Measurements from ENCODE around the gene FBXO44.

The FBXO44 gene

GRCh38 chr1:11697893-11698210 lies 43.2 kb downstream of the FBXO44 start:
- Histone ChIP-seq H3K27ac (ENCODE audit: extremely low read depth, low read depth, low read length) (no peak overlapping the region), H3K9me3 (ENCODE audit: control insufficient read depth, insufficient read depth, low read depth, low read length) (no peaks in the 10 kb centered on the region), H3K4me3 (ENCODE audit: low read depth, low read length) (no peak overlapping the region), H3K4me1 (ENCODE audit: control insufficient read depth, insufficient read depth, low read length) (no peaks in the 10 kb centered on the region), H3K36me3 (ENCODE audit: control insufficient read depth in 2 of 2, insufficient read depth in 1 of 2, low read length in 2 of 2) (no peaks in the 10 kb centered on the region)
- ChIA-PET POLR2A (interaction anchor here (0.6 to 1.4 kb wide), 2 partner anchors 9 to 108 kb away, joined by 3 to 4 read pairs; partner anchors contain the start of gene CLCN6), CTCF (interaction anchor here (1.0 kb wide), 1 partner anchor 9 kb away, joined by 3 read pairs; no protein-coding TSS in a partner anchor)
- TF ChIP-seq KLF10 (tag by site-specific recombination; IDR thresholded peaks at IDR 0.05) (no peak), ZBTB8A (tag by site-specific recombination; IDR thresholded peaks at IDR 0.05) (no peak), ZNF600 (tag by site-specific recombination; IDR thresholded peaks at IDR 0.05) (peak; percentile 32; the same call in 1 of the 2 replicates), ZFHX2 (tag by site-specific recombination; conservative IDR thresholded peaks at IDR 0.05) (peak; percentile 49), ZNF548 (tag by site-specific recombination; IDR thresholded peaks at IDR 0.05) (no peak)

- ChIA-PET POLR2A (no interaction called here), CTCF (interaction anchor here (0.8 to 1.4 kb wide), 4 partner anchors 10 to 57 kb away, joined by 3 to 10 read pairs (median 4); no protein-coding TSS in a partner anchor)
- Histone ChIP-seq H3K27ac (ENCODE audit: extremely low read depth, low read depth, low read length) (no peak overlapping the region), H3K4me3 (ENCODE audit: low read depth, low read length) (no peak overlapping the region), H3K36me3 (ENCODE audit: control insufficient read depth in 2 of 2, insufficient read depth in 1 of 2, low read length in 2 of 2) (no peaks in the 10 kb centered on the region), H3K9me3 (ENCODE audit: control insufficient read depth, insufficient read depth, low read depth, low read length) (no peaks in the 10 kb centered on the region), H3K4me1 (ENCODE audit: control insufficient read depth, insufficient read depth, low read length) (no peaks in the 10 kb centered on the region)
- TF ChIP-seq ZNF48 (tag by site-specific recombination; IDR thresholded peaks at IDR 0.05) (no peak), TCF7L2 (IDR thresholded peaks at IDR 0.05; ENCODE audit: borderline replicate concordance, low read depth, low read length) (no peak), ZNF544 (tag by site-specific recombination; IDR thresholded peaks at IDR 0.05) (no peak), ZNF426 (tag by site-specific recombination; IDR thresholded peaks at IDR 0.05) (no peak), PATZ1 (tag by site-specific recombination; IDR thresholded peaks at IDR 0.05) (0 out of 2 replicates have a peak, but pooled peaks have one; percentile 19), ZBTB17 (tag by site-specific recombination; IDR thresholded peaks at IDR 0.05) (peak; percentile 37; the same call in 1 of the 2 replicates), ZNF23 (tag by site-specific recombination; IDR thresholded peaks at IDR 0.05; ENCODE audit: borderline replicate concordance) (no peak), ZNF174 (tag by site-specific recombination; IDR thresholded peaks at IDR 0.05) (no peak), HOXC10 (CRISPR knock-in tag; IDR thresholded peaks at IDR 0.05) (no peak), KLF7 (tag by site-specific recombination; IDR thresholded peaks at IDR 0.05; ENCODE audit: borderline replicate concordance) (no peak), ZNF19 (tag by site-specific recombination; IDR thresholded peaks at IDR 0.05; ENCODE audit: low read depth) (no peak), ZNF596 (tag by site-specific recombination; IDR thresholded peaks at IDR 0.05) (no peak), ZNF2 (tag by site-specific recombination; IDR thresholded peaks at IDR 0.05) (no peak), SCRT2 (tag by site-specific recombination; IDR thresholded peaks at IDR 0.05) (0 out of 2 replicates have a peak, but pooled peaks have one; percentile 15), REST (tag by site-specific recombination; IDR thresholded peaks at IDR 0.05) (no peak), ZFP69B (tag by site-specific recombination; IDR thresholded peaks at IDR 0.05) (no peak), REPIN1 (tag by site-specific recombination; IDR thresholded peaks at IDR 0.05; ENCODE audit: low read depth) (no peak), ZSCAN18 (tag by site-specific recombination; IDR thresholded peaks at IDR 0.05) (no peak), RBAK (tag by site-specific recombination; IDR thresholded peaks at IDR 0.05) (no peak), ZNF623 (tag by site-specific recombination; IDR thresholded peaks at IDR 0.05) (no peak), ZBTB26 (tag by site-specific recombination; optimal IDR thresholded peaks at IDR 0.05) (peak; percentile 9)
Measured at GRCh38 chr1:11700601-11701467, 46.2 kb downstream of the FBXO44 start.
